DND-41 (cell line): ENCODE measurements around the gene XRN1.

Source experiments
- ATAC-seq: fragments of 200-7000 bp; cut with Tn5 transposase; 3 replicates; pipeline ENCODE4 v1.9.1; 2021; ENCODE audit warnings: low read depth; ENCODE audit not compliant: insufficient read depth
- DNase-seq: peaks from one replicate; pipeline ENCODE4 v3.0.0-alpha.2; 2020
- H2AFZ ChIP-seq: 2 replicates; pipeline ENCODE4 v1.6.0; 2012; ENCODE audit warnings: low read depth, low read length
- H3K27ac ChIP-seq: 2 replicates; pipeline ENCODE4 v1.5.1; 2012; ENCODE audit warnings: low read length, inconsistent platforms
- H3K27me3 ChIP-seq: fragments of 200-600 bp; sonication (generic); 2 replicates; pipeline ENCODE4 v1.6.0; 2012; ENCODE audit warnings: low read length, mild to moderate bottlenecking, inconsistent platforms; ENCODE audit not compliant: insufficient read depth, poor library complexity
- H3K36me3 ChIP-seq: 2 replicates; pipeline ENCODE4 v1.5.1; 2012; ENCODE audit warnings: low read length, inconsistent platforms; ENCODE audit not compliant: insufficient read depth
- H3K4me1 ChIP-seq: 2 replicates; pipeline ENCODE4 v1.5.1; 2012; ENCODE audit warnings: mild to moderate bottlenecking, low read length; ENCODE audit not compliant: insufficient read depth
- H3K4me2 ChIP-seq: 2 replicates; pipeline ENCODE4 v1.6.0; 2012; ENCODE audit warnings: mild to moderate bottlenecking, moderate library complexity, low read length, inconsistent platforms; ENCODE audit not compliant: insufficient read depth
- H3K4me3 ChIP-seq, 2 experiments: fragments of 200-600 bp in 1 of 2; shearing (Covaris generic) in 1 of 2; 2 replicates each; pipeline ENCODE4 v1.5.1; 2012 to 2016; ENCODE audit warnings: inconsistent platforms in 2 of 2, low read length in 2 of 2, mild to moderate bottlenecking in 2 of 2, low read depth in 1 of 2, moderate library complexity in 1 of 2
- H3K79me2 ChIP-seq: 2 replicates; pipeline ENCODE4 v1.6.0; 2012; ENCODE audit warnings: low read length, inconsistent platforms; ENCODE audit not compliant: insufficient read depth
- H3K9ac ChIP-seq: 2 replicates; pipeline ENCODE4 v1.6.0; 2012; ENCODE audit warnings: low read depth, mild to moderate bottlenecking, inconsistent platforms, low read length, moderate library complexity
- H3K9me3 ChIP-seq: 2 replicates; pipeline ENCODE4 v1.5.1; 2012; ENCODE audit warnings: low read length, moderate library complexity, mild to moderate bottlenecking, inconsistent platforms; ENCODE audit not compliant: insufficient read depth, severe bottlenecking
- H4K20me1 ChIP-seq: 2 replicates; pipeline ENCODE4 v1.6.0; 2012; ENCODE audit warnings: low read length; ENCODE audit not compliant: insufficient read depth
- EZH2 ChIP-seq: IDR thresholded peaks from 3 replicates; pipeline ENCODE4 v1.6.1; 2012; ENCODE audit warnings: borderline replicate concordance, low read depth, mild to moderate bottlenecking, moderate library complexity, low read length, inconsistent platforms; ENCODE audit not compliant: severe bottlenecking
- TF ChIP-seq, protein P1 (sequence below): IDR thresholded peaks from 2 replicates; pipeline ENCODE4 v1.5.1; 2012; ENCODE audit warnings: borderline replicate concordance, low read length, moderate library complexity, mild to moderate bottlenecking; ENCODE audit not compliant: poor library complexity, severe bottlenecking; ENCODE audit errors: extremely low read depth

Gene XRN1

GRCh38 chr3:142278451-142278850 is 169.4 kb downstream of the XRN1 start:
- Histone ChIP-seq H2AFZ (no peak overlapping the region), H3K4me2 (no peak overlapping the region), H3K4me3 (no peak overlapping the region), H3K9me3 (peaks cover 11% of the 10 kb centered on the region), H3K27me3 (no peaks in the 10 kb centered on the region), H3K79me2 (no peaks in the 10 kb centered on the region), H3K27ac (no peak overlapping the region), H3K9ac (no peak overlapping the region), H3K4me1 (peaks cover 4% of the 10 kb centered on the region; the same call in 1 of the 2 replicates), H4K20me1 (no peaks in the 10 kb centered on the region), H3K36me3 (no peaks in the 10 kb centered on the region)
- ATAC-seq (no peak), DNase-seq (no peak)
- TF ChIP-seq, protein P1, sequence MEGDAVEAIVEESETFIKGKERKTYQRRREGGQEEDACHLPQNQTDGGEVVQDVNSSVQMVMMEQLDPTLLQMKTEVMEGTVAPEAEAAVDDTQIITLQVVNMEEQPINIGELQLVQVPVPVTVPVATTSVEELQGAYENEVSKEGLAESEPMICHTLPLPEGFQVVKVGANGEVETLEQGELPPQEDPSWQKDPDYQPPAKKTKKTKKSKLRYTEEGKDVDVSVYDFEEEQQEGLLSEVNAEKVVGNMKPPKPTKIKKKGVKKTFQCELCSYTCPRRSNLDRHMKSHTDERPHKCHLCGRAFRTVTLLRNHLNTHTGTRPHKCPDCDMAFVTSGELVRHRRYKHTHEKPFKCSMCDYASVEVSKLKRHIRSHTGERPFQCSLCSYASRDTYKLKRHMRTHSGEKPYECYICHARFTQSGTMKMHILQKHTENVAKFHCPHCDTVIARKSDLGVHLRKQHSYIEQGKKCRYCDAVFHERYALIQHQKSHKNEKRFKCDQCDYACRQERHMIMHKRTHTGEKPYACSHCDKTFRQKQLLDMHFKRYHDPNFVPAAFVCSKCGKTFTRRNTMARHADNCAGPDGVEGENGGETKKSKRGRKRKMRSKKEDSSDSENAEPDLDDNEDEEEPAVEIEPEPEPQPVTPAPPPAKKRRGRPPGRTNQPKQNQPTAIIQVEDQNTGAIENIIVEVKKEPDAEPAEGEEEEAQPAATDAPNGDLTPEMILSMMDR, result no peak
- no peak for TF ChIP-seq EZH2

GRCh38 chr3:142276781-142277180 is 171.1 kb downstream of the XRN1 start:
- peaks cover 8% of the 10 kb centered on the region for H3K9me3 ChIP-seq
- H2AFZ ChIP-seq, result no peak overlapping the region

DNA sequence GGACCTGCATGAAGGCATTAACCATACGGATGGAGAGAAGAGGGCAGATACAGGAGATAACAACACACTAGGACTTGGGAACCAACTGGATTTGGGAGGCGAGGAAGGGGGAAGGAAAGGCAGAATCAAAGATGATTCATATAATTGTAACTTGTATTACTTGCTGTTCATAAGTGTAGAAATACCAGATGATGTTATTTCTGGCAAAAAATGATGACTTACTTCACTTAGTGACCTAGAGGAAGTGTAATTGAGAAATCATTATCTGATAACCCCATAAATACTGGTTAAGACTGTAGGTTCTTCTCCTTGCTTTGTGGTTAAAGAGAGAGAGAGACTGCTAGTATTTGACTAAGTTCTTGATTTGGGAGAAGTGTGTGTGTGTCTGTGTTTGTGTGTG is 172.0 kb downstream of the XRN1 start:
- Histone ChIP-seq H3K4me1 (peaks cover 4% of the 10 kb centered on the region; the same call in 1 of the 2 replicates), H3K27me3 (no peaks in the 10 kb centered on the region), H3K79me2 (no peaks in the 10 kb centered on the region), H3K9ac (no peak overlapping the region), H3K36me3 (no peaks in the 10 kb centered on the region), H3K4me3 (no peak overlapping the region), H3K4me2 (no peak overlapping the region), H2AFZ (0 out of 2 replicates have a peak overlapping the region, but pooled peaks have one; percentile 13), H3K9me3 (peaks cover 8% of the 10 kb centered on the region), H4K20me1 (no peaks in the 10 kb centered on the region), H3K27ac (no peak overlapping the region)
- ATAC-seq, result no peak
- TF ChIP-seq, protein P1, result no peak
- DNase-seq, result no peak

More at GRCh38 chr3:142276781-142277180, 171.1 kb downstream of the XRN1 start:
- no peaks in the 10 kb centered on the region for H3K27me3 ChIP-seq
- TF ChIP-seq, protein P1, result no peak
- no peak for TF ChIP-seq EZH2
- no peaks in the 10 kb centered on the region for H3K79me2 ChIP-seq
- DNase-seq, result no peak
- no peak overlapping the region for H3K4me2 ChIP-seq
- H3K27ac ChIP-seq, result no peak overlapping the region
- H3K9ac ChIP-seq, result no peak overlapping the region
- H3K4me1 ChIP-seq, result peaks cover 4% of the 10 kb centered on the region; the same call in 1 of the 2 replicates
- no peaks in the 10 kb centered on the region for H4K20me1 ChIP-seq
- no peak overlapping the region for H3K4me3 ChIP-seq
- no peak for ATAC-seq
- no peaks in the 10 kb centered on the region for H3K36me3 ChIP-seq

DNA sequence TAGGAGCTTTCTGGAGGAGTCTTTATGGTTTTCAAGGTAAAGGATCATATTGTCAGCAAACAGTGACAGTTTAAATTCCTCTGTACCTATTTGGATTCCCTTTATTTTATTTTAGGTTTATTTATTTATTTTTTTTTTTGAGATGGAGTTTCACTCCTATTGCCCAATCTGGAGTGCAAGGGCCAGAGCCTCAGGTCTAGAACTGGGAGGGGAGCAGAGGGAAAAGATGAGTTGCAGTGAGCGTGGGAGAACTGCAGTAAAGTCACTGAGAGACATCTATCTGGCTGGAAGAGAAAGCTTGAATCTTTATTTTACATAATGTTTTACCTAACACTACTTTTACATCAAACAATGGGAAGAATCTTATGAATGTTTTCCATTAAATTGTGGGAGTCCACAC is 172.9 kb downstream of the XRN1 start:
- ATAC-seq (no peak), DNase-seq (no peak)
- Histone ChIP-seq H3K4me2 (no peak overlapping the region), H3K79me2 (no peaks in the 10 kb centered on the region), H4K20me1 (no peaks in the 10 kb centered on the region), H3K27me3 (no peaks in the 10 kb centered on the region), H3K27ac (no peak overlapping the region), H3K9ac (no peak overlapping the region), H3K4me1 (peaks cover 3% of the 10 kb centered on the region; the same call in 1 of the 2 replicates), H3K4me3 (no peak overlapping the region), H3K36me3 (no peaks in the 10 kb centered on the region), H2AFZ (no peak overlapping the region), H3K9me3 (peaks cover 8% of the 10 kb centered on the region)
- TF ChIP-seq EZH2, result no peak
- TF ChIP-seq, protein P1, result no peak
